OCI-M1 (cell line): ENCODE results near the gene KCP.
"Not testable (repeated sequence)": the region's sequence is repeated elsewhere in the genome, so short reads cannot be mapped to it uniquely, and the experiment has no call there.

Experiments
- DNase-seq: peaks from one replicate; lab custom pipeline; 2025; lab: John Stamatoyannopoulos, UW

KCP gene

DNA sequence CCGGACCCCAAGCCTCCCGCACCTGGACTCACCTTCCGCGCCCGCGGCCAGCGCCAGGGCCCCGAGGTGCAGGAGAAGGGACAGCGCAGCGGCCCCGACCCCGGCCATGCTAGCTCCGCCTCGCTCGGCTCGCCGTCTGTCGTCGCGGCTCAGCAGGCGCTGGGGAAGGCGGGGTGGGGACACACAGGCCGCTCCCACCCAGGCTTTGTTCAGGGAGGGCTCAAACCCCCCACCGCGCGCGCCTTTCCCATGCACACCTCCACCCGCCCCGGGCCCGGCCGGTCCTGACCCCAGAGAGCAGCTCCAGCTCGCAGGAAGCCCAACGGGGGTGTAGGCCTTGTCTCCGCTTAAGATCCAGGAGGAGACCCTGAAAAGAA is at the start of gene KCP:
Gene KCP (minus strand): TSS at position 141 of the 377 bp plus-strand sequence. CDS start 33 bp downstream, at position 108.
- DNase-seq = no peak

DNA sequence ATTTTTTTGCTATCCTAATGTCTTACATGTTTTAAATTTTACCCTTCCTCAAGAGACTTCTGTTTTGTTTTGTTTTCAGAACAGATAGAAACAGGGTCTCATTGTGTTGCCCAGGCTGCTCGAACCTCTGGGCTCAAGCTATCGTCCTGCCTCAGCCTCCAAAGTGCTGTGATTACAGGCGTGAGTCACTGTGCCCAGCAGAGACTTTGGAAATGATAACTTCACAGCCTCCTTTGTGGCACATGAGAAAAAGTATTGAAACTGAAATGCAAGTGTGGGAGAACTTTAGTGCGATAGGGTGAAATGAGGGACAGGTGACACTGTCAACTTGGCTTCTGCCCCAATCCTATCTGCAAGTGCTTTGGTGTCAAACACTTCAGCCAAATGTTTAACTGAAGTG is 48.8 kb upstream of the KCP start:
- no peak for DNase-seq

DNA sequence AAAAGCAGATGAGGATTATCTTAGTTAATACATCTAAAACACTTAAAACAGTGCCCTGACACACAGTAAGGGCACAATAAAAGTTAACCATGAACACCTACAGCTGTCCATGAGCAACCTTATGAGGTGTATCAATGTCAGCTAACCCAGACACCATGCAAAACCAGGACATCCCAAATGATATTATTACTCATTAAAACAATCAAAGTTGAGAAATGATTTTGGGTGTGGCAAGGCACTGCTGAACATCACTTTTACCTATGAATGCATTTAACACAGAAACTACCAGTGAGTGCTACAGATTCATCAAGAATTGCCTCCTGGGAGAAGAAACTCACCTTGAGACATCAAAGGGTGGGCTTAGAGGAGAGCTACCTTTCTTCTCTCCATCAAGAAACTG is 45.5 kb upstream of the KCP start:
- DNase-seq = no peak

DNA sequence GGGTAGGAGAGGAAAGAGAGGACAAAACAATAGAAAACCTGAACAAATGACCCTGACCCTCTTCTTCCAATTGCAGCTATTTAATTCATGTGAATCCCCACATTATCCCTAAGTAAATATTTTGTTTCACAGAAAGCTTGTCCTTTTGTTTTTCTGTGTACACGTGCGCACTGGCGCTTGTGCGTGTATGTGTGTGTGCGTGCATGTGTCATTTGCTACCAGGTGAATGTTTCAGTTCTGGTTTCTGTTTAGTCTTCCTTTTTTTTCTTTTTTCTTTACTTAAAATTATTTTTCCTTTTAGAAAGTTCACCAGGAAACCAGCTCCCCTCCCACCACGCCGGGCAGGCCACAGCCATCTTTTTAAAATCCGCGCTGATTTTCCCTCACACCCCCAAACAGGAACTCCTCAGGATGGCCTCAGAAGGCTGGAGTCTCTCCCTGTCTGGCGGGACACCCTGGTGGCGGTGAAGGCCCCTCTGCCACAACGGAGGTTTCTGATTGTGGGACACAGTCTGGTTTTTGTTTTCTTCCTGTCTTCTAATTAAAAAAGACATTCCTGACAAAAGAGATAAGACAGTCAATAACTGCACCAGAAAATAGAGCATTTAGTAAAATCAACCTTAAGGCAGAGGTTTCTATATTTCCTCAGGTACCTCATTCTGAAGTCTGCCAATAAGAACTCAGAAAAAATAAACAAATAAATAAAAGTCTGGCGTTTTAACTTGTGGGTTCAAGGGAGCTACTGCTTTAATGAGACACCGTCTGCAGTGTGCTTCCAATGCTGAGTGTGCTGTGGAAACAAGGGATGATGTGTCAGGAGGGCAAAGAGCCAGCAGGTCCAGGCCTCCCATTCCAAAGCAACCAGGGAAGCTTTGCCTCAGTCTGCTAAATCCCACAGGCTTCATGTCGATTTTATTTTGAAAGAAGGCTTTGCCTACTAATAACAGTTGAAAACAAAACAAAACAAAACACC is 44.6 kb upstream of the KCP start:
- no peak for DNase-seq

DNA sequence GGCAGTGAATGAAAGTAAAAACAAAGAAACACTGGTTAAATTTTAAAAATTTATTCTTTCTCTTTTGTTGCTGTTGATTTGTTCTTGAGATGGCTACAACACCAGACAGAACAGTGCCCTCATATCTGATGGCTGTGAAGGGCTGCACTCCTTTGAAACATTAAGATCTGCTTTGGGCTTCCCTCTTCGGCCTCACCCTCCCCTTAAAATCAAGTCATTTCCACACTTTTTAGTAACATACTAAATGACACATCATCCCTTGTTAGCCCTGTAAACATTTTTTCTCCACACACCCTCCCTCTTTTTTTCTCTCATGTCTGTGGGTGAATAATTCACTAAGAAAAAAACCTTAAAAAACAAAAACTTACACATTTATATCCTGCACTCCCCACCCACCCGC is 43.6 kb upstream of the KCP start:
- DNase-seq = no peak

DNA sequence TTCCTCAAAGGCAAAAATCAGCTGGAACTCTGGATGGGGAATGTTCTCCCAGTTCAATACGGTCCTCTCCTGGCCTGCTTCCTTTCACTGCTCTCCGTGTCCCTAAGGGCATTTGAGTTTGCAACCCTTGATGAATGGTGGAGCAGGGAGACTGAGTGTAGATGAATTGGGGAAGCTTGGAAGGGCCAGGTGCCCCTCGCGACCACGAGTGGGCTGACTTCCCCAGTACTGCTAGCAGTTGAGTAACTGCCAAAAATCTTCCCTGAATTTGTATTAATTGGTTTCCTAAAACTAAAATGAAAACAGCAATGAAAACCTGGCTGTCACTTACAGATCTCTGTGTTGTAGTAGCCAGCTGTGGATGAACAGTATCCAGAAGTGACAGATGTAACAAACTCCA is 40.8 kb upstream of the KCP start:
- no peak for DNase-seq

DNA sequence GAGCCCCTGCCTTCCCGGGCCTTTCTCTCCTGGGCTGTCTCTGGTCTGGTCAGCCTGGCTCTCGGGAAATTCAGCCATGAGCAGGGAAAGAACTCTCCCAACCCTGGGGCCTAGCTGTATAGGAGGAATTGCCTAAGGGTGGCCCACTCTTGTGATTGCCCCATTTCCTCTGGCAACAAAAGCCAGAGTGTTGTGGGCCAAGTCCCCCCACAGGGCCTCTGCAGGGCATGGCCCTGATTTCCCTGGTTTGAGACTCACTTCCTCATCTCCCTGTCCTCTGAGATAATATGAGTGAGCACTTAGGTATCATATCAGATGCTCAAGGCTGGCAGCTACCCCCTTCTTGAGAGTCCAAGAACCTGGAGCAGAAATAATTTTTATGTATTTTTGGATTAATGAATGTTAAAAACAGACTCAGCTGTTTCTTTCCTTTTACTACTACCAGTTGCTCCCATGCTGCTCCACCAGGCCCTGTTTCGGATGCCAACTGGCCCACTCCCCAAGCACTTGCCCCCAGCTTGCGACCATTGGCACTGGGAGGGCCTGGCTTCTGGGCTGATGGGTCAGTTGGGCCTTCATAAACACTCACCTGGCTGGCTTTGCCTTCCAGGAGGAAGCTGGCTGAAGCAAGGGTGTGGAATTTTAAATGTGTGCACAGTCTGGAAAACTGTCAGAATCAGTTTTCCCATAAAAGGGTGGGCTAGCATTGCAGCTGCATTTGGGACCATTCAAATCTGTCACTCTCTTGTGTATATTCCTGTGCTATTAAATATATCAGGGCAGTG is 38.7 kb upstream of the KCP start:
- no peak for DNase-seq

DNA sequence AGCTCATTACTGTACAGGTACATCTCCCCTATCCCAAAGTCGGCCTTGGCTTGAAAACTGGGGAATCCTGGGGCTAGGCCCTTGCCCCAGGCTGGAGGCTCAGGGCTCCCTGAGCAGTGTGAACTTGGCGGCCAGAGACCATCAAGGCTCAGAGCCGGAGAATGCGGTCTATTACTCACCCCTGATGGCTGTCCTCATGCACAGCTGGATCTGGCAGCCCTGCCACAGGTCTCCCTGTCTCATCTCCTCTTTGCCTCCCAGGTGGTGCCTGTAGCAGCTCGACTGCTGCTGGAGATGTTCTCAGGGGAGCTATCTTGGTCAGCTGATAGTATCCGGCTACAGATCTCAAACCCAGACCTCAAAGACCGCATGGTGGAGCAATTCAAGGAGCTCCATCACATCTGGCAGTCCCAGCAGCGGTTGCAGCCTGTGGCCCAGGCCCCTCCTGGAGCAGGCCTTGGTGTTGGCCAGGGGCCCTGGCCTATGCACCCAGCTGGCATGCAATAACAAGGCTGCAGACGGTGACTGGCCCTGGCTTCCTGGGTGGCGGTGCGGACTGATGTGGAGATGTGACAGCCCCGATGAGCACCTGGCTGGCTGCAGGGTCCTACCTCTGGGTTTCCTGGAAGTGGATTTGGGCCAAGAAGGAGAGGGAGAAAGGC is 37.9 kb upstream of the KCP start:
- DNase-seq = no peak

DNA sequence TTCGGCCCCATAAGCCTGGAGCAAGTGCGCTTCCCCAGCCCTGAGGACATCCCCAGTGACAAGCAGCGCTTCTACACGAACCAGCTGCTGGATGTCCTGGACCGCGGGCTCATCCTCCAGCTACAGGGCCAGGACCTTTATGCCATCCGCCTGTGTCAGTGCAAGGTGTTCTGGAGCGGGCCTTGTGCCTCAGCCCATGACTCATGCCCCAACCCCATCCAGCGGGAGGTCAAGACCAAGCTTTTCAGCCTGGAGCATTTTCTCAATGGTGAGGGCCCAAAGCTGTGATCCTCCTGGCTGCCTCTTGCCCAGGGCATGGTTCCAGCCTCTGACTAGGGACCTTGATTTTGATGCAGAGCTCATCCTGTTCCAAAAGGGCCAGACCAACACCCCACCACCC is 37.3 kb upstream of the KCP start:
- no peak for DNase-seq

DNA sequence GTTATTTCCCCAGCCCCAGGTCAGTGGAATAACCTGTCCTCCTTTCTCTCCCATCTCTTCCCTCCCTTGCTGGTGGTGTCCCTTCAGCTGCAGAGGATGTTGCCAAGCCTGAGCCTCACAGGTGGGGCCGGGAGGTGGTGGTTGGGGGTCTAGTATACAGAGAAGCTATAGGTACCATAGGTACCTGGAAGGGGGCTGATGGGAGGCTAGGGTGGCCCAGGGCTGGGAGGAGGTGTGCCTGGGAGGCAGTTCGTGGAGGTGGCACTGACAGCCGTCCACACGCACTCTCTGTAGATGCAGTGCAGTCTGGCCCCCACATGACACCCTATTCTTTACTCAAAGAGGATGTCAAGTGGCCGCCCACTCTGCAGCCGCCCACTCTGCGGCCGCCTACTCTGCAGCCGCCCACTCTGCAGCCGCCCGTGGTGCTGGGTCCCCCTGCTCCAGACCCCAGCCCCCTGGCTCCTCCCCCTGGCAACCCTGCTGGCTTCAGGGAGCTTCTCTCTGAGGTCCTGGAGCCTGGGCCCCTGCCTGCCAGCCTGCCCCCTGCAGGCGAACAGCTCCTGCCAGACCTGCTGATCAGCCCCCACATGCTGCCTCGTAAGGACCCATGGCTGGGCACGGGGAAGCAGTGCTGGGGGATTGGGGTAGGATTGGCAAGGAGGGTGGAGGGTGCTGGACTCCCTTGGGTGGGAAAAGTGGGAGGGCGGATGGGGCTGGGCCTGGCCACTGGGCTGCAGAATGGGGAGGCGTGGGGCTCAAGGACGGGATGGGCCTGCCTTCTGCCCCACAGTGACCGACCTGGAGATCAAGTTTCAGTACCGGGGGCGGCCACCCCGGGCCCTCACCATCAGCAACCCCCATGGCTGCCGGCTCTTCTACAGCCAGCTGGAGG is 36.7 kb upstream of the KCP start:
- DNase-seq = no peak

DNA sequence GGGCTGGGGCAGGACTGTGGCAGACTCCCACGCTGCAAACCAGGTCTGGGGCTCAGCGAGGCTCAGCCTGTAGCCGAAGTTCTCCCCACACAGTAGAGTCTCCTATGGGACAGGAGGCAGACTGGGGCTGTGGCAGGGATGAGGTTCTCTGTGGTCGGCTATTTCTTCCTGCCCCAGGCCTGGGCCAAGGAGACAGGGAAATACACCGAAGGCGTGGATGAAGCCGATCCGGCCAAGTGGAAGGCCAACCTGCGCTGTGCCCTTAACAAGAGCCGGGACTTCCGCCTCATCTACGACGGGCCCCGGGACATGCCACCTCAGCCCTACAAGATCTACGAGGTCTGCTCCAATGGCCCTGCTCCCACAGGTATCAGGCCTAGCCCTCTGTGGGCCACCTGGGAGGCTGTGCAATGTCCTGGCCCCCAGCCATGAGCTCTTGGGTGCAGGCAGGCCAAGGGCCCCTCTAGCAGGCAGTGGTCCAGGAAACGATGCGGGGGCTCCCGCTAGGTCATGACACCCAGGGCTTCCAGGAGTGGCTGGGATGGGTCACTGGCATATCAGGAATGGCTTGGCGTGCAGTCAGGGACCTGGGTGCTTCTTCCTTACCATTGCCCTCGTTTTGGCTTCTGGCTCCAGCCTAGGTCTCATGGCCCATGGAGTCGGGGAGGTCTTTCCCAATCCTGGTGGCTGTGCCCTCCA is 35.3 kb upstream of the KCP start:
- DNase-seq = no peak

DNA sequence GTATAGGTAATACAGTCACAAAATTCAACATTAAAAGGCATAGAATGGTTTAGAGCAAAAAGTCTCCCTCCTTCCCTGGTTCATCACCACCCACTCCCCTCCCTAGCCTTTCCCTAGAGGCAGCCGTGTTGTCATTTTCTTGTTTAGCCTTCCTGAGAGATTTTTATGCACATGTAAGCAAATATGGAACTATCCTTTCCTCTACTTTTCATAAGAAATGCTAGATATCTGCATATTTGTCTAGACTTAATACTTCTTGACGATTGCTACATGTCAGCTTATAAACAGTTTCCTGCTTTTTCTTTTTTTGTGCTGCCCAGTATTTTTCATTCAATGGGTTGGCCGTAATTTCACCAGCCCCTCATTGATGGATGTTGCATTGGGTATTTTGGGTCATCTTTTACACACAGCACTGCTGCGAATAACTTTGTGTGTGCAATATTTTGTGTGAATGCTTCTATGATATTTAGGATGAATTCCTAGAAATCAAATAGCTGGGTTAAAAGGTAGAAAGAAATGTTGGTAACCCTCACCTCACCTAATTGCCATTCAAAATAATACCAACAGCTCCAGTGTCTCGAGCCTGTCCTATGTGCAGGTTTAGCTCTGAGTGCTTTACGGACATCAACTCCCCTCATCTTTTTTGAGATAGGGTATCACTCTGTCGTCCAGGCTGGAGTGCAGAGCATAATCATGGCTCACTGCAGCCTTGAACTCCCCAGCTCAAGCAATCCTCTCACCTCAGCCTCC is 34.2 kb upstream of the KCP start:
- no peak for DNase-seq

DNA sequence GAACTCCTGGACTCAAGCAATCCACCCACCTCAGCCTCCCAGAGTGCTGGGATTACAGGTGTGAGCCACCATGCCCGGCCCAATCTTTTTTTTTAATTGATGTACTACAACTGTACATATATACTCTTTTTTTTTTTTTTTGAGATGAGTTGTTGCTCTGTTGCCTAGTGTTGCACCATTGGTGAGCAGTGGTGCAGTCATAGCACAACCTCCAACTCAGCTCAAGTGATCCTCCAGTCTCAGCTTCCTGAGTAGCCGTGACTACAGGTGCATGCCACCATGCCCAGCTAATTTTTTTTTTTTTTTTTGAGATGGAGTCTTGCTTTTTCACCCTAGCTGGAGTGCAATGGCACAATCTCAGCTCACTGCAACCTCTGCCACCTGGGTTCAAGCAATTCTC is 32.7 kb upstream of the KCP start:
- not testable (repeated sequence) for DNase-seq

DNA sequence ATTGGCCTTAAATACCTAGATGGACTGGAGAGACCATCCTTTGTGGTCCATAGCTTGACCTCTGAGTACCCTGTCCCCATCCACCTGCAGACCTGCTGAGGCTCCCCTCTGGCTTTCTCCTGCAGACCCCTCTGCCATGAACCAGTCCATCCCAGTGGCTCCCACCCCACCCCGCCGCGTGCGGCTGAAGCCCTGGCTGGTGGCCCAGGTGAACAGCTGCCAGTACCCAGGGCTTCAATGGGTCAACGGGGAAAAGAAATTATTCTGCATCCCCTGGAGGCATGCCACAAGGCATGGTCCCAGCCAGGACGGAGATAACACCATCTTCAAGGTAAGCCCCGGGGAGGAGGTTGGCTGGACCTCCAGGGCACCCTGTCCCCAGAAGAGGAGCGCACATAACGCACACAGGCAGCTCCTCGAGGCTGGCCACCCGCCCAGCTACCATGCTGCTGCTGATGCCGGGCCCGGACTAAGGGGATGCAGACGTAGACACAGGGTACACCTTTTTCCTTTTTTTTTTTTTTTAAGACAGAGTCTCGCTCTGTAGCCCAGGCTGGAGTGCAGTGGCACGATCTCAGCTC is 31.5 kb upstream of the KCP start:
- DNase-seq = no peak

DNA sequence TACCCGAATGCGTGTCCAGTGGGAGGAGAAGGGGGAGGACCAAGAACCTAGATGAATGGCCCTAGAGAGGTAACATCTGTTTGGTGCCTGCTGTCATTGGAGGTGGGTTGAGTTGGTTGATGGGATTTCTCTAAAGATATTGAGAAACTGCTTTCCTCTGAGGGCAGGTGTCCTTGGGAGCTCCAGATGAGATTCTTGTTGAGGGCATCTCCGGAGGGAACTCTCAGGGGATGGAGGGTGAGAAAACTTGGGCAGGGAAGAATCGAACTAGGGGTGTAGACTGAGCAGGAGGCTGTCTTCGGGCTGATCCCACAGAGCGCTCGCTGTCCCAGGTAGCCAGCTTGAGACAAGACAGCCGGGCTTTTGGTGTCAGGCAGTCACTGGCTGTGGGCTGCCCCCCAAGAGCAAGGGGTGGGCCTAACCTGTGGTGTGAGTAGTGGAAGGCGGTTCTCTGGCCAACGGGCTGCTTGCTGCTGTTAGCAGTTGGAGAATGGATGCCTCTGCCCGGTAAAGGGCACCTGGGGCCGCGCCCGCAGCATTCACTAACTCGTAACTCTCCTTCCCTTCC is 30.9 kb upstream of the KCP start:
- DNase-seq = no peak

DNA sequence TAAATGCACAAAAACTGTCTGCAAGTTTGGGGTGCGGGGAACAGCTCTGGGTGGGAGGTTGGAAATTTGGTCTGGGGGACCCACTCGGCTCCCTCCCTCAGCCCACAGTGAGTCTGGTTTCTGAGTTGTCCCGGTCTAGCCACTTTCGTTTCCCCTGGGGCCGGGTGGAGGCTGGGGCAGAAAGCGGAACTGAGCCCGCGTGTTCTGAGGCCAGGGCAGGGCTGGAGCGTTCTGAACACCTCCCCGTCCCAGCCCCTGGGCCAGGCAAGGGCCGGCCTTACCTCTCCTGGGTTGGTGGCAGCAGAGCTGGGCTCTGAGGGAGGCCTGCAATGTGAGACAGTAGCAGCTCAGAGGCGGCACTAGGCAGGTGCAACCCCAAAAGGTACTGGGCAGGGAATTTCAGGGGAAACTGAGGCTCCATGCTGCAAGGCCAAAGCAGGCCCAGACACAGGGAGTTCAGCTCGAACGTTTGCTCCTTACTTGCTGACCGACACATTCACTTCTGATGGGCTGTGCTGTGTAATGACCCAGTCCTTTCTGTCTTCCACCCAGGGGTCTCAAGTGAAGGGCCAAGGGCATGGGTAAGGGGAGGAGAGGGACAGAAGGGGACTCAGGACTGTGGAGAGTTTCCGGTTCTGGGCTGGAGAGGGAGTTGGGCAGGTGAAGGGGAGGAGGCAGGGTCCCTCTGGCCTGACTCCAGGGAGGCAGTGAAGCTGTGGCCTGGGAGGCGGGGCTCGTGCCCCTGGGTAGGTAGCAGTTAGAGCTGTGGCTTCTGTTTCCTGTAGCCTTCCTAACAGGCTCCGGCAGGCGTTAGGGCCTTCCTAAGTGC is 30.2 kb upstream of the KCP start:
- DNase-seq = peak; percentile 58

DNA sequence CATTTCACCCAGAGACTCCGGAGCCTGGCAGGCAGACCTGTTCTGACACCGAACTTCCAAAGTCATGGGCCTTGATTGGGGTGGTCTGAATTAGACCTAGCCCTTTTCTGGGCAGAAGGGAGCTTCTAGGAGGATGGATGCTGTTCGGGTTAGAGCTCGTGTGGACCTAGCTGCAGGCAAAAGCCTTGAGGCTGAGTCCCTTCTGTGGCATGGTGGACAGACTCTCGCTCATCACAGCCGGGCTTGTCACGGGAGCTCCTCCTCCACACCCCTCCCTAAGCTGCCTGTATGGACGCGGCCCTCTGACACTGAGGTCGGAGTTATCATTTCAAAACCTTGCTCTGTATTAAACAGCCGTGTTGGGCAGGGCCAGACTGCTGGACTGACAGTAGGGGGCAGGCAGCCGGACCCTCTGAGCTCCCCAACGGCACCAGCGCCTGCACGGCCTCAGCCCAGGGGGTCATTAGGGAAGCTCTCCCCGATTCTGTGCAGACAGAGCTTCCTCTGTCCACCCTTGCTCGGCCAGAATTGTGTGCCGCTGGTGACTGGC is 29.4 kb upstream of the KCP start:
- peak; percentile 16 for DNase-seq
